GM19099 (cell line): Measurements from ENCODE around the gene KAT14.

Source experiments
- POLR2A ChIP-seq: IDR thresholded peaks from 3 replicates; pipeline ENCODE4 v1.6.1; 2011; ENCODE audit warnings: low read depth; ENCODE audit not compliant: insufficient read length; ENCODE audit errors: extremely low read depth

The KAT14 gene

DNA sequence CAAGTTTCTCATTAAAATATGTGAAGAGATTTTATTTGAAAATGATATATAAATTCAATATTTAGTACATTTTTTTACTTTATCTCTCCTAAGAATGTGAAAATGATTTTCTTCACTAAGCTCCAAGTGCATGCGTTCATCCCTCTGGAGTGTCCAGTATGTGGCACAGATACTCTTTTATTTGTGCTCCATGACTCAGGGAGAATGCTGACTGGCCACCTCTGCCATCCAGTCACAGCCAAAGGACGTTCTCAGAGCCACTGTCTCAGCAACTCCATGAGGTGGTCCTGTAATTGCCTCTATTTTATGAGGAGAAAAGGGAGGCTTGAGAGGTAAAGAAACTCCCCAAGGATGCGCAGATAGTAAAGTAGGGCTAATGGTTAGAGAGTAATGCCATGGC is 58.3 kb downstream of the KAT14 start:
- no peak for TF ChIP-seq POLR2A

DNA sequence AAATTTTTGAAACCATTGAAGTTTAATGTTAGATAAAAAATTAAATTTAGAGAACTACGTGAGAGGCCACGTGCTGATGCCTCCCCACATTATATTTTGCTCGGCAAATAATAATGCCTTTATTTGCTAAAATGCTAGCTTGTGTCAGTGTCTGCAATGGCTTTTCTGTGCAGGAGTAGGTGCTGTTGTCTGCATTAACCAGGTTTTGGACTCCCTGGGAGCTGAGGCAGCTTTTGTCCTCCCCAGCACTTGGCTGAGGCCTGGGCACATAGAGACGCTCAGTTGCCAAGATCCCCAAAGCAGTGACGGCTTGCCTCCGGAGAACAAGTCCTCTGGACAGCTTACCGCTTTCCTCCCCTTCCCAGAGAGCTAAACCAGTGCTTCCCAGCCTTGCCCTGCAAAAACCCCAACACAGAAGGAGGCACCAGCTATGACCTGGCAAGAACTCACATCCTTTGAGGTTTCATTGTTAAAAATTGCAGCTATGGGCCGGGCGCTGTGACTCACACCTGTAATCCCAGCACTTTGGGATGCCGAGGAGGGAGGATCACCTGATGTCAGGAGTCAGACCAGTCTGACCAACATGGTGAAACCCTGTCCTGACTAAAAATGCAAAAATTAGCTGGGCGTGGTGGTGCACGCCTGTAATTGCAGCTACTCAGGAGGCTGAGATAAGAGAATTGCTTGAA is 59.9 kb downstream of the KAT14 start:
- TF ChIP-seq POLR2A: no peak

DNA sequence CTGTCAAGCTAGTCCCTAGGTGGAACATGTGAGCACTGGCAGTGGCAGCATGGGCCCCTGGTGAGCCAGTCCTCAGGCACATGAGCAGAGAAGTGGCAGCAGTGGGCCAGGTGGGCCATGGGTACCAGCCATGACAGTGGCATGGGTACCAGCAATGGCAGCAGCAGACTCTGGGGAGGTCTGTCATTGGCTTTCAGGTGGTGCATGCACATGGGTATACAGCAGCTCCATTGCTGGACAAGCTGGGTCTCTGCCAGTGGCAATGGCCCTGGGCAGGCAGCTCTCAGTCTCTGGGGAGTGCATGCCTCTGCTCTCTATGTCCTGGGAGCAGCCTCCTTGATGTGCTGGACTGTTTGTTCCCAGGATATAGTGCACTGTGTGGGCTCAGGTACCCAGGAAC is 65.3 kb downstream of the KAT14 start:
- TF ChIP-seq POLR2A: no peak

DNA sequence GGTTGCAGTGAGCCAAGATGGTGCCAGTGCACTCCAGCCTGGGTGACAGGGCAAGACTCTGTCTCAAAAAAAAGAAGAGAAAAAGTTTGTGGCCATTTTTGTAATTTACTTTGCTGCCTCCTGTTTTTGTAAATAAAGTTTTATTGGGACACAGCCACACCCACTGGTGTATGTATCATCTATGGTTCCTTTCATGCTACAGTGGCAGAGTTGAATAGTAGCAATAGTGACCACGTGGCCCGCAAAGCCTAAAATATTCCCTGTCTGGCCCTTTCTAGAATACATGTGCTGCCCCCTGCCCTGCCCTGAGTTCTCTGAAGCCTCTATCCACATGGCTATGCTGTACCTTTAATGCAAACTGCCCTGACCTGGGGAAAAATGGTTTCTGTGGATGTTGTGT is 75.3 kb downstream of the KAT14 start:
- no peak for TF ChIP-seq POLR2A

GRCh38 chr20:18215566-18215965 is 77.9 kb downstream of the KAT14 start:
- TF ChIP-seq POLR2A: no peak

DNA sequence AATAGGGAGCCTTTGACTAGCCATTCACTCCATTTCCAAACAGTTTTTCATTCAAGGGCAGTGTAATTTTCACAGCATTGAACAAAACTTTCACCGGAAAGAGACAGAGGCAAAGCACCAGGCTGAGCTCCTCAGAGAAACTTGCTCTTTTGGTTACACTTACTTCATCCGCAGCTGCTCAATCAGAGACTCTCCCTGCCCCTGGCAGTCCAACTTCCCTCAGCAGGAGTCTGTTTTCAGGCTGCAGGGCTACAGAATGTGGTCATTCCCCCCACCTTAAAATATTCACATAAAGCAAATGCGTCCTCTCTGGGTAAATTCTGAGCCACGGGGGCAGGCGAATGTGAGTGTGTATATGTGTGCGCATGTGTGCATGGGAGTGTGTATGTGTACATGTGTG is 80.6 kb downstream of the KAT14 start:
- TF ChIP-seq POLR2A: no peak

DNA sequence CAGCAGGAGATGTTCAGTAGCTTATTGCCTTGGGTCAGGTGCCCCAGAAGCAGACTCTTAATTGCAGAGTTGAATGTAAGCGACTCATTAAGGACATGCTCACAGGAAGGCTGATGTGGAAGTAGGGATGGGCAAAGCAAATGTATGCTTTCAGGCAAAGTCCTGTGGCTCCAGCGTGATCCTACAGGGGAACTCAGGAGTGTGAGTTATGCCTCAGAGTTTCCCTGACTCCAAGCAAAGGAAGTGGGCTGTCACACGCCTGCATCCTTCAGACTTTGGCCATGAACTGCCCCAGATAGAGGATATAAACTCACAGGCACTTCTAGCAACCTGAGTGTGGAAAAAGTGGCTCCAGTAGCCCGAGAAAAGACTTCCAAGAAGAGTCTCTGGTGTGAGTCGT is 85.7 kb downstream of the KAT14 start:
- TF ChIP-seq POLR2A: no peak

DNA sequence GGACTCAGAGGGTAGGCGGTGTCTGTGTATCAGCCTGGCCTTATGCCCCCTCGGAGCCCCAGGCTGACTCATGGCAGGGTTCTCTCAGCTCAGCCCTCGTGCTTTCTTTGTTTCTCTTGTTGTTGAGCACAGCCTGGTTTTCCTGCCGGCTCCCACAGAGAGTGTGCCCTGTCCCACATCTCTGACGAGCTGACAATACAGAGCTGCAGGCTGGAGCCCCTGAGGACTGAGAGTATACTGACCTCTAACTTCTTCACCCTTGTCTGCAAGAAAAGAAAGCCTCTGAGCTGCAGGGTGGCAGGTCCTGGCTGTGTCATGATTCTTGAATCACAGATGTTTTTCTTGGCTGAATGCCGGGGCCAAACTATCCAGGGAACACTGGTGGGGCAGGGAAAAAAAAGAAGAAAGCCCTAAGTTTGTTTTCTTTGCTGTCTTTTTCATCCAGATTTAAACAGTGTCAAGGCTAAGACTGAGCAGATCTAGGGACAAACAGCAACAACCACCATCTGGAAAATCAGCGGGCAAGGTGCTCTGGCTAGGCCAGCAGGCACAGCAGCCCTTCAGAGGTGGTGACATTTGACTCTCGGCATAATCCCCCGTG is 87.4 kb downstream of the KAT14 start:
- TF ChIP-seq POLR2A: no peak

DNA sequence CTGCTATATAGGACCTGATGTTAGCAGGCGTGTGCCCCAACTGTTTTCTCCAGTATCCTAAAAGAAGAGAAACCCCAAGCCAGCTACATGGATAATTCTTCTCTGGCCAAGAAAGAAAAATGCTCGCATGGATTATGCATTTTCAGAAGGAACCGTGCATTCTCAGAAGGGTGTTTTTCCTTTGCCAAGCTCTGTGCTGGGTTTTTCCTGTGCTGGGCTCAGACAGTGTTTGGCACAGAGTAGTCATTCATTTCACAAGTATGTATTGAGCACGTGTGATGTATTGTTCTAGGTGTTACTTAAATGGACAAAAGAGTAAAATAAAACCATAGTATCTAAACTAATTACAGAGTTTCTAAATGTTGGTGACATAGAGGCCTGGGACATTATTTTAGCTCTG is 88.0 kb downstream of the KAT14 start:
- TF ChIP-seq POLR2A: no peak

DNA sequence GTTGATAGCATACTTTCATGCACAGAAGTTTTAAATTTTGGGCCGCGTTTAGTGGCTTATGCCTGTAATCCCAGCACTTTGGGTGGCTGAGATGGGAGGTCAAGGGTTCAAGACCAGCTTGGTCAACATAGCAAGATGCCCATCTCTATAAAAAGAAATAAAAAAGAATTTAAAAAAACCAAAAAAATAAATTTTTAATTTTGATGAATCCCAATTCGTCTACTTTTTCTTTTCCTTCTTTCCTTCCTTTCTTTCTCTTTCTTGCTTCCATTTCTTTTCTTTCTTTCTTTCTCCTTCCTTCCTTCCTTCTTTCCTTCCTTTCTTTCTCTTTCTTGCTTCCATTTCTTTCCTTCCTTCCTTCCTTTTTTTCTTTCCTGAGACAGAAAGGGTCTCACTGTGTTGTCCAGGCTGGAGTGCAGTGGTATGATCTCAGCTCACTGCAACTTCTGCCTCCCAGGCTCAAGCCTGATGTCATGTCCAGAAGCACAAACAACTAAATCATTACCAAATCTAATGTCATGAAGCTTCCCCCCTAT is 95.8 kb downstream of the KAT14 start:
- no peak for TF ChIP-seq POLR2A
